Inflammatory macrophage treated with lipopolysaccharide for 1 hour (primary cell): Measurements from ENCODE around the gene AFG1L.

Experiments used
- DNase-seq, 2 donors: peaks; one replicate each; pipeline ENCODE4 v3.0.0-alpha.2; 2020 to 2022

The AFG1L gene

DNA sequence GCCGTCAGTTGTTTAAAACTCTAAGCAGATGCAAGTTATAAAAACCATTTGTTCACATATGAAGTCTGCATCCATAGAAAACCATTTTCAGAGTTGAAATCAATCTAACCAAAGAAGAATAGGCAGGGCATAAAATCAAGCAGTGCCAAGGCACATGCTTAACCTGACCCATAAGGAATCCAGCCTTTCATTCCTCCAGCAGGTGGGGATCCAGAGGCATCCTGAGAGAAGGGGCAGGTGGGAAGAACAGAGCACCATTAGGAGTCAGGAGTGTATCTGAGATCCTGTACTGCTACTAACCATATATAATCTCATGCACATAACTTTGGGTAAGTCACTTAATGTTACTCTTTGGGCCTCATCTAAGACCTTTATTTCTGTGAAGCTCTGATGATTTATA is 236.5 kb downstream of the AFG1L start:
- DNase-seq: no peak

DNA sequence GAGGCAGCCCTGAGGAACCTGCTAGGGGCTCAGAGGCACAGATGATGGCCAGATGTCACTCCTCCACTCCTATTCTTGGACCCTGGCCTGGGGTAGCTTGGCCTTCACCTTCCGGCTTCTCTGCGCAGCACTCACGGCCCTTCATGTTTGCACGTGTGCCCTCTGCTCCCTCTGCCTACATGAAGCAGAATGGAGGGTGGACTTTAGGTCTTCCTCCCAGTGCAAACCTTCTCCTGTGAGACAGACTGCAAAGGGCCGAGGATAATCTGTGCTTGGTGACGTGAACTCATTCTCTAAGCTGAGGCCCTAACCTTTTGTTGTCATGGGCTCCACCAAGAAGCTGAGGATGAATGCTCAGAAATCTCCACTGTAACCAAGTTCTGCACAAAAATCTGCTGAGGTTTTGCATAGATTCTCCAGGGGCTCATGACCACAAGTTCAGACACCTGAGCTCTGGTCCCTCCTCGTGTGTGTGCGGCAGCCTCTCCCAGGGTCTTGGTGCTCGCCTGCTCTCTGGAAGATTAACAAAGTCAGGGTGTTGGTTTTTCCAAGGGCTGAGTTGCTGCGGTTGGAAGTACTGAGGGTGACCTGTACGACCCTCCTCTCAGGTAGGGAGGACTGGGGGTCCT is 240.4 kb downstream of the AFG1L start:
- no peak for DNase-seq

DNA sequence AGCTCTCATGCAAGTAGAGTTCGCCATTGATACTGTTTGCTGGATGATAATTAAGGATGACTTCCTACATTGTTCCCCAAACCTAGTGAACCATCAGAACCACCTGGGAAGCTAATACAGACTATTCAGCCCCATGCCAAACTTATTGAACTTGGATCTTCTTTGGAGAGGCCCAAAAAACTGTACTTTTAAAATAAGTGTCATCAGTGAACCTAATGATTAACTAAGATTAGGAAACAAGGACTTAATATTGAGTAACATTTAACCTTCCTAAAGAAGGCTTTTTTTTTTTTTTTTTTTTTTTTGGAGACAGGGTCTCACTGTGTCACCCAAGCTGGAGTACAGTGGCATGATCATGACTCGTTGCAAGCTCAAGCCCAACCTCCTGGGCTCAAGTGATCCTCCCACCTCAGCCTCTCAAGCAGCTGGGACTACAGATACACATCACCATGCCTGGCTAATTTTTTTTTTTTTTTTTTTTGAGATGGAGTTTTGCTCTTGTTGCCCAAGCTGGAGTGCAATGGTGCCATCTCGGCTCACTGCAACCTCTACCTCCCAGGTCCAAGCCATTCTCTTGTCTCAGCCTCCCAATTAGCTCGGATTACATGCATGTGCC is 241.2 kb downstream of the AFG1L start:
- peak in 1 of 2 donors; percentile 24 for DNase-seq

DNA sequence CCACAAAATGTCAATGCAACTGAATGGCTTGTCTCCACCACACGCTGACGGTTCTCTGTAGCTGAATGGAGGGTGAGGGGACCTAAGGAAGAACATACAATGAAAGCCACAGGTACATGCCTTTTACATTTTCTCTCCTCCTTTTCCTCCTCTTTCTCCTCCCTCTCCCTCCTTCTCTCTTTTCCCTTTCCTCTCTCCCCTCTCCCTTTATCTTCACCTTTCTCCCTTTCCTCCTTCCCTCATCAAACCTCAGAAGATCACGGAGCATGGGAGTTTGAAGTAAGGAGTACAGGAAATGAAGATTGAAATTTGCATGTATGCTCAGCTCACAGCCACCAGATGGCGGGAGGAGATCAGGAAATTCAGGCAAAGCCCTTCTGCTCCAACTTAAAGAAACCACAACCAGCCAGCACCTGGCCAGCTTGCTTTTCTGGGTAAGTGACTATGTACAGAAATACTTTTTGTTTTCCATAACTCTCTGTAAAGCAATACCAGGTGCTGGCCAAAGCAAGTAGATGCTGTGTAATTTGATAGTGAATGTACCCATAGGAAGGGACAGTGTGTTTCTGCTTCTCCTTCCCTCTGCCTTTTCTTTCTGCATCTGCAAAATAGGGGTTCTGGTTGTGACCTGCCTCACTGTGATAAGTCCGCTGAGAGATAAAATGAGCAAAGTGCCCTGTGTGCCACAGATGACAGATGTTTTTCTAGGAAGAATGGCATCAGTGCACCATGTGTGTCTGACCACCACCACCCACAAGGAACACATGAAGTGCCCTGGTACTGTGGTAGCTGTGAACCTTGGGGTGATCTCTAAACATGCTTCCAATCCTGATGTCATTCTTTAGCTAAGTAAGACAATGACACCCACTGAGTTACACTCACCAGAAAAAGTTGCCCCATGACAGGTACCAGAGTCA is 247.2 kb downstream of the AFG1L start:
- peak; percentile 46 to 76 for DNase-seq

- DNase-seq: no peak
These were observed 248.5 kb downstream of the AFG1L start for GRCh38 chr6:108543175-108543940.

- no peak for DNase-seq
These were observed 249.8 kb downstream of the AFG1L start for GRCh38 chr6:108544606-108545005.

DNA sequence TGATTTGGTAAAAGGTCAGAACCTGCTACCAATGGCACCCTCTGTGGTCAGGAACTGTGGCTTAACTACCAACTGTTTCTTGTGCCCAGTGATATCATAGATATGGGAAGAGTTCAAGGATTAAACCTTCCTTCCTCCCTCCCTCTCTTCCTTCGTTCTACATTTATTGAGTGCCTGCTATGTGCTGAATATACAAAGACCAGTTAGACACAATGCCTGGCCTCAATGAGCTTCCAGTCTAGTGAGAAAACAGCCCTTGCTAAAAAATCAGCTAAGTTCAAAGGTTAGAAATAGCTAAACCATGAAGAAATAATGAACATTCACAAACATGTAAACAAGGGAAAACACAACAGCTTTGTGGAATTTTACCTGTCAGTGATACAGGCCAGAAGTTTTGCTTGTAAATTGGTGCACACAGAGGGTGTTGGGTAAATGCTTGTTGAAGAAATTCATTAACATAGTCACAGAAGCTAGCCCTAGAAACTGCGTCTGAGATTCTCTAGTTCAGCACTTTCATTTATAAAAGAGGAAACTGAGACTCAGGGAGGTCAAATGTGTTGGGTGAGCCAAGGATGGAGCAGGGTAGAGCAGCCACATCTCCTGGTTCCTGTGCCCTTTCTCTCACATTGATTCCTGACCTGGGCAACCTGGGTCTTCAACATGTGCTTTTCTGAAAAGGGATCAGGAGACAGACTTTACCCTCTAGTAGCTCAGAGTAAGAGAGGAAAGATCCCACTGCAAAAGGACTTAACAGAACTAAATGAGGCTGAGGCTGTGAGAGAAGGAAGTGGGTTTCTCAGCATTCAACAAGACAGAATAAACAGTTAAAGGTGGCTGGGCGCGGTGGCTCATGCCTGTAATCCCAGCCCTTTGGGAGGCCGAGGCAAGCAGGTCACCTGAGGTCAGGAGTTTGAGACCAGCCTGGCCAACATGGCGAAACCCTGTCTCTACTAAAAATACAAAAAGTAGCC is 251.5 kb downstream of the AFG1L start:
- peak in 1 of 2 donors; percentile 26 for DNase-seq

- DNase-seq: no peak
These were observed 254.4 kb downstream of the AFG1L start for GRCh38 chr6:108549241-108549640.

DNA sequence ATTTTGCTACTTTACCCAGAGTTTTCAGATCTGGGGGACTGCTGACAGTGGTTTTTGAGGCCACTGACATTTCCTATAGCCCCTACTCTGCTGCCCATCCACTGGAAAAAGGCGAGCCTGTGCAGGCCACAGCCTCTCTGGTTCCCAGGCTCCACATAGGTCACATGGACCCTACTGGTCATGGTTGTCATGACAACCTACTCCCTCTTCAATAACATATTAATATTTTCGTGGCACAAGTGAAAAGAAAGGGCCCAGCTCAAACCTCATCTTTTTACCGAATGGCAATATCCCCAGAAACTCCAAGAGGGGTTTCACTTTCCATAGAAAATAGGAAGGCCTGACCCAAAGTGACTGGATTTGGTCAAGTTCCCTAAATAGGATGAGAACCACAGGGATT is 254.9 kb downstream of the AFG1L start:
- DNase-seq: no peak

GRCh38 chr6:108550256-108550655 is 255.4 kb downstream of the AFG1L start:
- no peak for DNase-seq

GRCh38 chr6:108555399-108556052 is 260.7 kb downstream of the AFG1L start:
- DNase-seq: no peak

DNA sequence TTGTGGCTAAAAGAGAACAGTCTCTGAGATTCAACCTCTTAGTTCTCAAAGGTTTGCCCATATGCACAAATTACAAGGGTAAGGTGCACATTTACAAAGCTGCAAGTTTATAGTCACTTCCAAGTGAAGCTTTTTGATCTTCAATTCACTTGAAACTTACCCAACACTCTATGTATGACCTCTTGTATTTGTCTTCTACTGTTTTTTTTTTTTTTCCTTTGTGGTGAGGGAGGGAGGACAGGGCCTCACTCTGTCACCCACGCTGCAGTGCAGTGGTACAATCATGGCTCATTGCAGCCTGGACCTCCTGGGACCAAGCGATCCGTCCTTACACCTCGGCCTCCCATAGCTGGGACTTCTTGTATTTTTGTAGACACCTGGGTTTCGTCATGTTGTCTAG is 261.4 kb downstream of the AFG1L start:
- DNase-seq: no peak

GRCh38 chr6:108556866-108557493 is 262.1 kb downstream of the AFG1L start:
- DNase-seq: no peak

GRCh38 chr6:108557494-108558371 is 262.9 kb downstream of the AFG1L start:
- DNase-seq: peak; percentile 62 to 70

DNA sequence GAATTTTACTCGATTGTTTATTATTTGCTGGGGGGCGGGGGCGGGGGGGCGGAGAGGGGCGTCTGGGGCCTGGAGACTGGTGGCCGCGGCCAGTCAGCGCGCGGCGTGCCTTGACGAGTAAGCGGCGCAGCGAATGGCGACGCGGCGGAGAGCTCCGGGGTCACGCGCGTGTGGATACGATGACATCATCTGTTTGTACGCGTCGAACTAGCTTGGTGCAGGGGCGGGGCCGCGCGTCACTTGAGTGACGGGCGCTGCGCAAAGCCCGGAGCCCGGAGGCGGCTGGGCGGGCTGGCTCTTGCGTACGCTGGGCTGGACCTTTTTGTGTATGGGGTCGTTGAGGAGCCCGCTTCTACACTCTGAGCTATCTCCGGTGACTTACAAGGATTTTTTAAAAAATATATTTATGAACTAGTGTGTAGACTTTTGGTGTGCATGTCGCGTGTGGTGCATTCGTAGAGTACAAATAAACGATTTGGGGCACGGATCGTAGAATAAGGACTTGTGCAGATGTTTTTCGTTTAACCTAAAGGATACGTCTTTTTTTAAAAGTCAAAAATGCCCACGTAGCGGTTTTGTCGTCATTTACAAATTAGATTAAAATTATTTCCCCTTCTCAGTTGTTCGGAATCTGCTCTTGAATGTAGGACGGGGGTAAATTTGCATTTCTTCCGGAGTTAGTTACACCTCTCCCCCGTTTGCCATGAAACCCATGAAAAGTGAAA is 263.7 kb downstream of the AFG1L start:
- DNase-seq: peak; percentile 98 to 99

DNA sequence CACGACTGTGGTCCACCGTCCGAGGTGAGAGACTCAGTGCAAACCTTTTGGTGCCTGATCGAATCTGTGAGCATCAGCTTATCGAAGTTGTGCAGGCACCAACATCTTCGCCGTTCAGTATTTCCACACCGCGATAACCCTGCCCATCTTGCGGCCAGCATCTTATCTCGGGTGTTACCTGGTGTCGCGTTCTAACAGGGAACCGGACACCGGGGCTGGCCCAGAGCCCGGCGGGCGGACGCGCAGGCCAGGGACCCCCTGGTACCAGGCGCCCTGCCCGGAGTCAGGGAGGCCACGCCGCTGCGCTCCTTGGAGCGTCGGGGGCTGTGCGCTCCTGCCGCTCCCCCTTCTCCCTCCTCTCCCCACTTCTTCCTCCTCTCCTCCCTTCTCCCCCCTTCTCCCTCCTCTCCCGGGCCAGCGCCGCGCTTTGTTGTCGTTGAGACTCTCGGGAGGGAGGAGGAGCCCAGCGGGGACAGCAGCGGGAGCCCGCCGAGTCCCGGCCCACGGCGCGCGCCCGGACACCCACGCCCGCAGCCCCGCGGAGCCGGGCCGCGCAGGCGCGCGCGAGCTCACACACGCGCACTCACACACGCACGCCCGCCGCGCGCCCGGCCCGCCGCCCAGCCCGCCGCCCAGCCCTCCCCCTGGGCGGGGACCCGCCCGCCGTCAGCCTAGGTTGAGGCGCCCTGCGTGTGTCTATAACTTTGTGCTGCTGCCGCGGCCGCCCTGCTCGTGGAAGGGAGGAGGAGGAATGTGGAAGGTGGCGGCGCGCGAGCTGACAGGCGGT is 264.4 kb downstream of the AFG1L start:
- DNase-seq: peak; percentile 81 to 85

DNA sequence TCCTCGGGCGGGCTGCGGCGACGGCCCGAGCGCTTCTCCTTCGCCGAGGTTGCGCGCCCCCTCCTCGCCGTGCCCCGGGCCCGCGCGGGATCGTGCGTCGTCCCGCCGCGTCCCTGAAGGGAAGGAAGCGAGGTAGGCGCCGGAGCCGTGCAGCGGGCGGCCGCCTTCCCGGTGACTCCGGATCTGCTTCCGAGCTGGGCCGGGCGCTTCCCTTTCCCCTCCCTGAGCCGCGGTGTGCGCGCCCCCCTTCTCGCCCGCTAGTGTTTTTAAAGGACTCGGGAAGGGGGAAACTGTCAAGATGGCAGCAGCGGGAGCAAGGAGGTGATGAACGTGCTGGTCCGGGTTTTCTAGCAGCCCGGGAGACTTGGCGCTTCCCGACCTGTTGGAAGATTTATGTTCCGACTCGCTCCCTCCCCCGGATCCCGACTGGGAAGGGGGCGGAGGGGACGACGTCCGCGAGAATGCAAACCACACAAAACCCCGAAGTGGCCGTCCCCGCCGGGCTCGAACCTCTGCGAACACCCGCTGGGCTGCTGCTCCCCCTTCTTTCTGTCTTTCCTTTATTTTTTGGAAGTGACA is 265.1 kb downstream of the AFG1L start:
- DNase-seq: peak in 1 of 2 donors; percentile 38
